NCI-H2081 (cell line): Measurements from ENCODE around the gene LIX1L.

Experiments
- DNase-seq, 2 experiments: peaks; one replicate each; lab custom pipeline; 2025; lab: John Stamatoyannopoulos, UW

The LIX1L gene

DNA sequence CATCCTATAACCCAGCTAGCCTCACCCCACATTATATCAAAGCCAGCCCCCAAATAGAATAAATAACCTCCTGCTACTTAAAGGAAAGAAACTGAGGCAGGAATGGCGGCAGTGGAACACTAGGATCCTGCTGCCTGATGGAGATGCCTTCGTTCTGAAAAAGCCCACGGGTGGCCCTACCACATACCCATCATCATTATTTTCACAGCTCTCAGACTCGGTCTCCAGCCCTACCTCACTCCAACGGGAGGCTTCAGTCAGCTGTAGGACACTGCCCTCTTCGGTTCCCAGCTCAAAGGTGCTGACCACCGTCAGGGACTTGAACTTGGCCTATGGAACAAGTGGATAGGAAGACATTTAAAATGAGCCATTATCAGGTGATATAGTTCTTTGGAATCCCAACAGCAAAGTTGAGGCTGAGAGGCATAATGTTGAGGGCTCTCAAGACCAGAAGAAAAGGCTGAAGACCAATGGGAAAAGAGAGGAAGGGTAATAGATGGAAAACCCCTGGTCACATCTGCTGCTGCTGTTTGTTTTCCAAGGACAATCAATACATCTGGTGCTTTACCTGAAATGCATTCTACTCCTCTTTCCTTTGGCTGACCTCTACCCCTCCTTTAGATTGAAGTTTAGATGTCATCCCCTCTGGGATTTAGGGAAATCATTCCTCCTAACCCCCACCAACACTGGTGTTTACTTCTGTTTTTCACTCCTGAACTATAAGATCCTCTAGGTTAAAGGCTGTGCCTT, 64.3 kb downstream of the LIX1L start:
- no peak for DNase-seq

- DNase-seq, result no peak
These were observed 65.2 kb downstream of the LIX1L start for GRCh38 chr1:145892486-145893087.

- DNase-seq, result peak; percentile 99
These were observed 66.0 kb downstream of the LIX1L start for GRCh38 chr1:145891587-145892485.

- DNase-seq, result peak; percentile 21 to 83
These were observed 66.7 kb downstream of the LIX1L start for GRCh38 chr1:145891143-145891542.

- peak; percentile 18 to 79 for DNase-seq
These were observed 68.1 kb downstream of the LIX1L start for GRCh38 chr1:145889722-145890121.

DNA sequence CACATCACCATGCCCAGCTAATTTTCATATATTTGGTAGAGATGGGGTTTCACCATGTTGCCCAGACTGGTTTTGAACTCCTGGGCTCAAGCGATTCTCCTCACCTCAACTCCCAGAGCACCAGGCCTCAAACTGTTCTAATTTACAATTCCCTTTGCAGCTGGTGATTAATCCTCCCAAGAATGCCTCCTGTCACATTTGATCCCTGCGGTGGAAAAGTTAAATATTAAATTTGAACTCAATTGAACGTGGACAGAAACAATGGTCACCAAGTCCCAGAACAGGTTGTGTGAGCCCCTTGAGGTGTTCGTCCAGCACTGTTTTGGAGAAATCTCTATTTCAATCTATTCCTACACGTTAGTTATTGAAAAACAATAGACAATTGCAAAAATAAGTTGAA, 70.2 kb downstream of the LIX1L start:
- DNase-seq, result no peak

- DNase-seq, result no peak
These were observed 71.0 kb downstream of the LIX1L start for GRCh38 chr1:145886816-145887215.

DNA sequence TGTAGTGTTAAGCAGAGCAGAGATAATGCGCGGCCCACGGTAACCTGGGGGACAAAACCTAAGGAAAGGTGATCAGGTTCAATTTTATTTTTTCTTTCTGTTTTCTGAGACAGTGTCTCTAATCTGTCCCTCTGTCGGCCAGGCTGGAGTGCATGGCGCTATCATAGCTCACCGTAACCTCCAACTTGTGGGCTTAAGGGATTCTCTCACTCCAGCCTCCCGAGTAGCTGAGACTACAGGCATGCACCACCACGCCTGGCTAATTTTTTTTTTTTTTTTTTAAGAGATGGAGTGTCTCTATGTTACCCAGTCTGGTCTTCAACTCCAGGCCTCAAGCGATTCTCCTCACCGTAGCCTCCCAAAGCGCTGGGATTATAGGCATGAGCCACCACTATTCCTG, 71.4 kb downstream of the LIX1L start:
- DNase-seq, result no peak

GRCh38 chr1:145885738-145886287, 72.0 kb downstream of the LIX1L start, which contains the start of gene ANKRD35:
TSS of gene ANKRD35 (minus strand) at chr1:145885866. CDS start at chr1:145885758, 108 bp downstream.
- DNase-seq, result peak; percentile 84 to 93

DNA sequence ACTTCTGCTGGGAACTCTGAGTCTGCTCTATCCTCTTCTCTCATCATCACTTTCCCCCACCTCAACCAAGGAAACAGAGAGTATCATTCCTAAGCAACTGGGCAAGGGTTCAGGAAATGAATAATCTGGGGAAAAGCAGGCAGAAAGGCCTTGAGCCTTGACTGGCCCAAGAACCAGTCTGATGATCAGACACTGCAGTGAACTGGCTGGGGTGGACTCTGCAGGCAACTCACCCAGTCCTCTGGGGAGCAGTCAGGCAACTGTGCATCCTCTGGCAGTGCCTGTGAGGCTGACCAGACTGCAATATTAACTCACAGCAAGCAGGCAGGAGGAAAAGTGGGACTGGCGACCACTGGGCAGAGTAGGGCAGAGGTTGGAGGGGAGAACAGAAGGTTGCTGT, 73.1 kb downstream of the LIX1L start:
- no peak for DNase-seq
